ENCODE measurements around the gene CCDC141. TPM values are rescaled to one million over a fixed set of nuclear protein-coding genes. Genes with fewer than 3 reads are reported as not detected.
"Not testable (repeated sequence)": the region's sequence is repeated elsewhere in the genome, so short reads cannot be mapped to it uniquely, and the experiment has no call there.

CCDC141 gene
- total RNA-seq, 1 experiment from 2014 or later = 0.30 TPM

GRCh38 chr2:178992719-178993118 lies 57.2 kb downstream of the CCDC141 start:
- H3K4me2 ChIP-seq (ENCODE audit: low read length); H3K27me3 ChIP-seq (ENCODE audit: insufficient read depth, low read length); H3K4me1 ChIP-seq (ENCODE audit: control insufficient read depth in 1 of 2, insufficient read depth in 2 of 2, low read length in 2 of 2); H3K27ac ChIP-seq (ENCODE audit: low read depth, low read length); CTCF ChIA-PET; POLR2A ChIA-PET; H3K9me3 ChIP-seq (ENCODE audit: control insufficient read depth in 1 of 2, insufficient read depth in 1 of 2, low read depth in 1 of 2, low read length in 2 of 2); H3K9ac ChIP-seq (ENCODE audit: low read length); H3K4me3 ChIP-seq (replicated peaks in 1 of 2; ENCODE audit: low read depth in 1 of 2, low read length in 2 of 2); RAD21 ChIA-PET (ENCODE audit: low non-redundant PET in 1 of 2, low total read pairs in 2 of 2, uncharacterized antibody in 2 of 2, unreplicated experiment in 2 of 2); H4K20me1 ChIP-seq (ENCODE audit: insufficient read depth); intact Hi-C loops (cut with micrococcal nuclease); H3K79me2 ChIP-seq (ENCODE audit: insufficient read depth, low read length); H3K9me2 ChIP-seq (ENCODE audit: insufficient read depth); H2AFZ ChIP-seq (ENCODE audit: low read depth, low read length, poor library complexity, severe bottlenecking); H3K36me3 ChIP-seq (ENCODE audit: control insufficient read depth in 1 of 2, insufficient read depth in 2 of 2, low read length in 2 of 2); BruUV-seq (replicated peaks): not testable (repeated sequence)
- ATAC-seq (peak; percentile 59; the same call in 1 of the 2 replicates), DNase-seq (ENCODE audit: low read depth, low spot score) (peak; percentile 1)
- peak in 1 of 3 experiments; percentile 11; a peak in 2 of 6 replicates for TF ChIP-seq CTCF (IDR thresholded peaks at IDR 0.05 in 2 of 3, conservative IDR thresholded peaks at IDR 0.05 in 1 of 3; ENCODE audit: borderline replicate concordance in 1 of 3, insufficient read depth in 1 of 3, low read depth in 2 of 3, low read length in 2 of 3)
- peak; percentile 20; the same call in 1 of the 2 replicates for TF ChIP-seq RAD21 (IDR thresholded peaks at IDR 0.05; ENCODE audit: low read depth)

GRCh38 chr2:178990533-178991241 lies 59.2 kb downstream of the CCDC141 start:
- RAD21 ChIA-PET (ENCODE audit: low non-redundant PET in 1 of 2, low total read pairs in 2 of 2, uncharacterized antibody in 2 of 2, unreplicated experiment in 2 of 2) = no interaction called here
- no peaks in the 10 kb centered on the region for H4K20me1 ChIP-seq (ENCODE audit: insufficient read depth)
- no peaks in the 10 kb centered on the region for H3K9me3 ChIP-seq (ENCODE audit: control insufficient read depth in 1 of 2, insufficient read depth in 1 of 2, low read depth in 1 of 2, low read length in 2 of 2)
- no peaks in the 10 kb centered on the region for H3K79me2 ChIP-seq (ENCODE audit: insufficient read depth, low read length)
- no peaks in the 10 kb centered on the region for H3K36me3 ChIP-seq (ENCODE audit: control insufficient read depth in 1 of 2, insufficient read depth in 2 of 2, low read length in 2 of 2)
- H3K27me3 ChIP-seq (ENCODE audit: insufficient read depth, low read length) = no peaks in the 10 kb centered on the region
- no peak overlapping the region for H2AFZ ChIP-seq (ENCODE audit: low read depth, low read length, poor library complexity, severe bottlenecking)
- no peak overlapping the region for H3K4me2 ChIP-seq (ENCODE audit: low read length)
- H3K4me1 ChIP-seq (ENCODE audit: control insufficient read depth in 1 of 2, insufficient read depth in 2 of 2, low read length in 2 of 2) = no peaks in the 10 kb centered on the region
- DNase-seq (ENCODE audit: low read depth, low spot score) = no peak
- CTCF ChIA-PET = no interaction called here
- POLR2A ChIA-PET = no interaction called here
- no TSS peak for BruUV-seq (replicated peaks)
- no peaks in the 10 kb centered on the region for H3K9me2 ChIP-seq (ENCODE audit: insufficient read depth)
- no peak overlapping the region for H3K4me3 ChIP-seq (replicated peaks in 1 of 2; ENCODE audit: low read depth in 1 of 2, low read length in 2 of 2)
- H3K27ac ChIP-seq (ENCODE audit: low read depth, low read length) = no peak overlapping the region
- no peak for ATAC-seq
- intact Hi-C loops (cut with micrococcal nuclease) = no loop called here
- H3K9ac ChIP-seq (ENCODE audit: low read length) = no peak overlapping the region
- TF ChIP-seq ATF3 (IDR thresholded peaks at IDR 0.05) (no peak), FOSL1 (IDR thresholded peaks at IDR 0.05; ENCODE audit: low read depth) (no peak), EZH2phosphoT487 (IDR thresholded peaks at IDR 0.05; ENCODE audit: borderline replicate concordance) (no peak), REST (IDR thresholded peaks at IDR 0.05; ENCODE audit: low read depth) (no peak), YY1 (IDR thresholded peaks at IDR 0.05; ENCODE audit: extremely low read depth, insufficient replicate concordance, low read depth, low read length) (no peak), ZFX (IDR thresholded peaks at IDR 0.05) (no peak), POLR2AphosphoS5 (IDR thresholded peaks at IDR 0.05; ENCODE audit: low read depth, low read length) (no peak), CBX3 (IDR thresholded peaks at IDR 0.05; ENCODE audit: low read depth) (no peak), ELF1 (IDR thresholded peaks at IDR 0.05; ENCODE audit: borderline replicate concordance, low read depth) (no peak), SP1 (IDR thresholded peaks at IDR 0.05; ENCODE audit: low read depth) (no peak), EZH2 (IDR thresholded peaks at IDR 0.05) (no peak), SIN3A (IDR thresholded peaks at IDR 0.05; ENCODE audit: low read depth) (no peak), ZNF274 (IDR thresholded peaks at IDR 0.05; ENCODE audit: low read depth, low read length) (no peak), POLR2A (IDR thresholded peaks at IDR 0.05; ENCODE audit: borderline replicate concordance, extremely low read depth, insufficient read depth, insufficient read length) (no peak)

All from HCT116 (cell line).